ENCODE measurements around the gene SSB.
"Not testable (repeated sequence)": the region's sequence is repeated elsewhere in the genome, so short reads cannot be mapped to it uniquely, and the experiment has no call there.

SSB gene

DNA sequence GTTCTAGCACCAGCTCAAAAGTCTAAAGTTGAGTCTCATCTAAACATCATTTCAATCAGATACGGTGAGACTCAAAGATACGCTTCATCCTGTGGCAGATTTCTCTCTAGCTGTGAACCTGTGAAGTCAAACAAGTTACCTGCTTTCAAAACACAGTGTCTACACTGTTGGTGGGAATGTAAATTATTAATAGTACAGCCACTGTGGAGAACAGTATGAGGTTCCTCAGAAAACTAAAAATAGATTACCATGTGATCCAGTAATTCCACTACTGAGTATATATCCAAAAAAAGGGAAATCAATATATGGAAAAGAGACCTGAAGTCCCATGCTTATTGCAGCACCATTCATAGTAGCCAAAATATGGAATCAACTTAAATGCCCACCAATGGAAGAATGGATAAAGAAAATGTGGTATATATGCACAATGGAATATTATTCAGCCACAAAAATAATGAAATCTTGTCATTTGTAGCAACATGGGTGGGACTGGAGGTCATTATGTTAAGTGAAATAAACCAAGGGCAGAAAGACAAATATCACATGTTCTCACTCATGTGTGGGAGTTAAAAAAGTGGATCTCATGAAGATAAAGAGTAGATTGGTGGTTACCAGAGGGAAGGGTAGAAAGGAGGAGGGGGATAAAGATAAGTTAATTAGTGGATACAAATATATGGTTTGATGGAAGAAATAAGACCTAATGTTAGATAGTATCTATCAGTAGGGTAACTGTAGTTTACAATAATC lies 40.2 kb downstream of the SSB start:
- no peak for DNase-seq (ENCODE audit: low read depth)

DNA sequence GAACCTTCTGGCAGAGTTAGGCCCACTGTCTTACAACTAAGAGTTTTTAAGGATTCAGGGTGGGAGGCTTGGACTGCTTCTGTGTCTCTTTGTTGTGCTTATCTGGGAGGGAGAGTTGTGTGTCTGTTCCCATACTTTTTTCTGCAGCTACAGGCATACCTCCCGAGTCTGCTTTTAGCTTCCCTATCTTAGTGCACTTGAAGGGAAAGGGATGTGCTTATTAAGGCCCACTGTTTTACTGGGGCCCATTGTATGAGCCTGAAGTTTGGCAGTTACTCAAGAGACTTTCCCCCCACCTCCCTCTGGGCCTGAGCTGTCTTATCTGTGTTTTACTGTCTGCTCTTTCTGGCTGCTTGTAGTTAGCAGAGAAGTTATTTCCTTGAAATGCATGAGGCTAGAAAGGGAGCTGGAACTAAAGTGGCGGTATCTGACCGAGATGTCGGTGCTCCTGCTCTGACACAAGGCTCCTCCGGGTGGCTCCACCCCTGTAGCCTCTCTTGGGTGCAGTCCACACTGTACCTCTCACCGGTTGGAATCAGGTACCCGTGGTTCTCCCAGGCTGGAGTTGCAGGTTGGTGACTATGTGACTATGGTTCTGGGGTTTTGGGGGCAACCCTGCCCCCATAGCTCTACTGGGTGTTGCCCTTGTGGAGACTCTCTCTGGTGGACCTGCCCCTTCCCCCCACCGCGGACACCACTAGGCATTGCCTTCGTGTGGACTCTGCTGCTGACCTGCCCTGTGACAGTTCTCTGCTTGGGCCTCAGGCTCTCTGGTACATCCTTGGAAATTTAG lies 41.5 kb downstream of the SSB start:
- DNase-seq (ENCODE audit: low read depth) = no peak

- no peak for DNase-seq (ENCODE audit: low read depth)
Measured at GRCh38 chr2:169840747-169841142, 42.1 kb downstream of the SSB start.

DNA sequence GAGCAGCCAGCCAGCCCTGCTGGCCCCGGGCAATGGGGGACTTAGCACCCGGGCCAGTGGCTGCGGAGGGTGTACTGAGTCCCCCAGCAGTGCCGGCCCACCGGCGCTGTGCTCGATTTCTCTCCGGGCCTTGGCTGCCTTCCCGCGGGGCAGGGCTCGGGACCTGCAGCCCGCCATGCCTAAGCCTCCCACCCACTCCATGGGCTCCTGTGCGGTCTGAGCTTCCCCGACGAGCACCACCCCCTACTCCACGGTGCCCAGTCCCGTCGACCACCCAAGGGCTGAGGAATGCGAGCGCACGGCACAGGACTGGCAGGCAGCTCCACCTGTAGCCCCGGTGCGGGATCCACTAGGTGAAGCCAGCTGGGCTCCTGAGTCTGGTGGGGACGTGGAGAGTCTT lies 43.0 kb downstream of the SSB start:
- DNase-seq (ENCODE audit: low read depth) = not testable (repeated sequence)

- no peak for DNase-seq (ENCODE audit: low read depth)
Measured at GRCh38 chr2:169845016-169845415, 46.3 kb downstream of the SSB start.

- not testable (repeated sequence) for DNase-seq (ENCODE audit: low read depth)
Measured at GRCh38 chr2:169848959-169849693, 50.5 kb downstream of the SSB start.

DNA sequence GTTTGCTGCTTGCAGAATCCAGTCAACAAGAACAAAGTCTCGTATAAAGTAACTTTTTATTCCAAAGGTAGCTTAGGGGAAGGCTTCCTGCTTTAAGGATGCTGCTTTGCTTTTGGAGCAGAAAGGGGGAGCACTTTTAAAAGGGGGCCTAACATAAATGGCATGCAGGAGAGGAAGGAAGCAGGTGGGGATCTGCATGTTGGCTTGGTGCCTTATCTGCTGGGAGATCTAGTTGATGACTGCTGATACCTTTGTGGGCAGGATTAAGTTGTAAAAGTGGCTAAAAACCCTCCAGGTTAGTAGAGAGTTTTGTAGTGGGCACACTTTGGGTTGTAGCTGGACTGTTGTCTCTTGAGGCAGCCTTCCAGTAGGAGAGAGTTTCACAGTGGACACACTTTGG lies 51.0 kb downstream of the SSB start:
- DNase-seq (ENCODE audit: low read depth) = no peak

- DNase-seq (ENCODE audit: low read depth) = no peak
Measured at GRCh38 chr2:169853041-169853668, 54.5 kb downstream of the SSB start.

DNA sequence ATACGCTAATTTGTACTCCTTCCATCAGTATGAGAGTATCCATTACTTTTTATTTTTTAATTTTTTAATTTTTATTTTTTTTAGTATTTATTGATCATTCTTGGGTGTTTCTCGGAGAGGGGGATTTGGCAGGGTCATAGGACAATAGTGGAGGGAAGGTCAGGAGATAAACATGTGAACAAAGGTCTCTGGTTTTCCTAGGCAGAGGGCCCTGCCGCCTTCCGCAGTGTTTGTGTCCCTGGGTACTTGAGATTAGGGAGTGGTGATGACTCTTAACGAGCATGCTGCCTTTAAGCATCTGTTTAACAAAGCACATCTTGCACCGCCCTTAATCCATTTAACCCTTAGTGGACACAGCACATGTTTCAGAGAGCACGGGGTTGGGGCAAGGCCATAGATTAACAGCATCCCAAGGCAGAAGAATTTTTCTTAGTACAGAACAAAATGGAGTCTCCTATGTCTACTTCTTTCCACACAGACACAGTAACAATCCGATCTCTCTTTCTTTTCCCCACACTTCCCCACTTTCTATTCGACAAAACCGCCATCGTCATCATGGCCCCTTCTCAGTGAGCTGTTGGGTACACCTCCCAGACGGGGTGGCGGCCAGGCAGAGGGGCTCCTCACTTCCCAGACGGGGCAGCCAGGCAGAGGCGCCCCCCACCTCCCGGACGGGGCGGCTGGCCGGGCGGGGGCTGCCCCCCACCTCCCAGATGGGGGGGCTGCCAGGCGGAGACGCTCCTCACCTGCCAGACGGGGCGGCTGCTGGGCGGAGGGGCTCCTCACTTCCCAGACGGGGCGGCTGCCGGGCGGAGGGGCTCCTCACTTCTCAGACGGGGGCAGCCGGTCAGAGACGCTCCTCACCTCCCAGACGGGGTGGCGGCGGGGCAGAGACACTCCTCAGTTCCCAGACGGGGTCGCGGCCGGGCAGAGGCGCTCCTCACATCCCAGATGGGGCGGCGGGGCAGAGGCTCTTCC lies 56.9 kb downstream of the SSB start:
- not testable (repeated sequence) for DNase-seq (ENCODE audit: low read depth)

DNA sequence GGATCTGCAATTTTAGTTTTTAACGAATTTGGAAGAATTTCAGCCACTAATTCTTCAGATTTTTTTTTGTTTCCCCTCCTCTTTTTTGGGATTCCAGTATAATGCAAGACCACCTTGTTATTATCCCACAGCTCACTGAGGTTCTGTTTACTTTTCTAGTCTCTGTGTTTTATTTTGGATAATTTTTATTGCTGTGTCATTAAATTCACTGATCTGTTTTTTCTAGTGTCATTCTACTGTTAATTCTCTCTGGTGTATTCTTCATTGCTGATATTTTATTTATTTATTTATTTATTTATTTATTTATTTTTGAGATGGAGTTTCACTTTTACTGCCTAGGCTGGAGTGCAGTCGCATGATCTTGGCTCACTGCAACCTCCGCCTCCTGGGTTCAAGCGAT lies 60.8 kb downstream of the SSB start:
- DNase-seq (ENCODE audit: low read depth) = no peak

DNA sequence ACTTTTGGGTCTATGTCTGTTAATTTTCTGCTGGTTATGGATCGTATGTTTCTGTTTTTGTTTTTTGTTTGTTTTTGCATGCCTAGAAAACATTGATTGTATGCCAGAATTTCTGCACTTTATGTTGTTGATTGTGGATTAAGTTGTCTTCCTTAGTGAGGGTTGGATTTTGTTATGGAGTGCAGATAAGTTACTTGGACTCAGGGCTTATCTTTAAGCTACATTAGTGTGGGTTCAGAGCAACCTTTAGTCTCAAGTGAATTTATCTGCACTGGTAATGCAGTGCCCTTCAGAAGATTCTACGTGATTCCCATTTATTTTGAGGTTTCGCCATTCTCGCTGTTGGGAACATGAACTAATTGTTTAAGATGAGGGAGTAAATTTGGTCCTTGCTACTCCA lies 61.5 kb downstream of the SSB start:
- DNase-seq (ENCODE audit: low read depth) = no peak

Measured in non-pigmented ciliary epithelial cell (primary cell).